ENCODE measurements around the gene PRC1.
"Not testable (repeated sequence)": the region's sequence is repeated elsewhere in the genome, so short reads cannot be mapped to it uniquely, and the experiment has no call there.

The PRC1 gene

GRCh38 chr15:91021516-91022074 is 27.3 kb upstream of the PRC1 start:
- H3K27me3 ChIP-seq (ENCODE audit: control insufficient read depth, insufficient read depth, low read length) = no peaks in the 10 kb centered on the region
- no peaks in the 10 kb centered on the region for H3K36me3 ChIP-seq (ENCODE audit: insufficient read depth, low read length)
- H3K4me2 ChIP-seq (ENCODE audit: low read length) = peak overlapping the region; percentile 90
- peak overlapping the region; percentile 95 for H3K9ac ChIP-seq (ENCODE audit: low read depth, low read length)
- peak overlapping the region; percentile 96 for H3K4me3 ChIP-seq (ENCODE audit: low read length)
- no peaks in the 10 kb centered on the region for H3K9me3 ChIP-seq (replicated peaks; ENCODE audit: low read length)
- peaks cover 13% of the 10 kb centered on the region for H3K4me1 ChIP-seq (ENCODE audit: control insufficient read depth, insufficient read depth, low read length)

- Histone ChIP-seq H3K9me3 (replicated peaks; ENCODE audit: low read length) (no peaks in the 10 kb centered on the region), H3K4me1 (ENCODE audit: control insufficient read depth, insufficient read depth, low read length) (peaks cover 13% of the 10 kb centered on the region), H3K9ac (ENCODE audit: low read depth, low read length) (no peak overlapping the region), H3K36me3 (ENCODE audit: insufficient read depth, low read length) (peaks cover 9% of the 10 kb centered on the region), H3K4me3 (ENCODE audit: low read length) (no peak overlapping the region), H3K4me2 (ENCODE audit: low read length) (no peak overlapping the region), H3K27me3 (ENCODE audit: control insufficient read depth, insufficient read depth, low read length) (no peaks in the 10 kb centered on the region)
Measured at GRCh38 chr15:91018158-91018557, 23.8 kb upstream of the PRC1 start.

- Histone ChIP-seq H3K9me3 (replicated peaks; ENCODE audit: low read length) (no peaks in the 10 kb centered on the region), H3K36me3 (ENCODE audit: insufficient read depth, low read length) (peaks cover 10% of the 10 kb centered on the region), H3K4me2 (ENCODE audit: low read length) (no peak overlapping the region), H3K4me3 (ENCODE audit: low read length) (no peak overlapping the region), H3K9ac (ENCODE audit: low read depth, low read length) (no peak overlapping the region), H3K4me1 (ENCODE audit: control insufficient read depth, insufficient read depth, low read length) (peaks cover 9% of the 10 kb centered on the region), H3K27me3 (ENCODE audit: control insufficient read depth, insufficient read depth, low read length) (no peaks in the 10 kb centered on the region)
Measured at GRCh38 chr15:91017716-91018115, 23.4 kb upstream of the PRC1 start.

GRCh38 chr15:91013701-91014100 is 19.4 kb upstream of the PRC1 start:
- H3K27me3 ChIP-seq (ENCODE audit: control insufficient read depth, insufficient read depth, low read length); H3K4me2 ChIP-seq (ENCODE audit: low read length); H3K4me3 ChIP-seq (ENCODE audit: low read length); H3K4me1 ChIP-seq (ENCODE audit: control insufficient read depth, insufficient read depth, low read length); H3K9ac ChIP-seq (ENCODE audit: low read depth, low read length); H3K9me3 ChIP-seq (replicated peaks; ENCODE audit: low read length): not testable (repeated sequence)
- peaks cover 20% of the 10 kb centered on the region for H3K36me3 ChIP-seq (ENCODE audit: insufficient read depth, low read length)

- H3K27me3 ChIP-seq (ENCODE audit: control insufficient read depth, insufficient read depth, low read length) = no peaks in the 10 kb centered on the region
- no peak overlapping the region for H3K4me2 ChIP-seq (ENCODE audit: low read length)
- H3K9me3 ChIP-seq (replicated peaks; ENCODE audit: low read length) = no peaks in the 10 kb centered on the region
- peaks cover 50% of the 10 kb centered on the region for H3K36me3 ChIP-seq (ENCODE audit: insufficient read depth, low read length)
- H3K9ac ChIP-seq (ENCODE audit: low read depth, low read length) = no peak overlapping the region
- no peak overlapping the region for H3K4me3 ChIP-seq (ENCODE audit: low read length)
- no peaks in the 10 kb centered on the region for H3K4me1 ChIP-seq (ENCODE audit: control insufficient read depth, insufficient read depth, low read length)
Measured at GRCh38 chr15:91007266-91007665, 12.9 kb upstream of the PRC1 start.

- Histone ChIP-seq H3K4me1 (ENCODE audit: control insufficient read depth, insufficient read depth, low read length) (no peaks in the 10 kb centered on the region), H3K27me3 (ENCODE audit: control insufficient read depth, insufficient read depth, low read length) (no peaks in the 10 kb centered on the region), H3K9ac (ENCODE audit: low read depth, low read length) (no peak overlapping the region), H3K9me3 (replicated peaks; ENCODE audit: low read length) (no peaks in the 10 kb centered on the region), H3K4me3 (ENCODE audit: low read length) (no peak overlapping the region), H3K36me3 (ENCODE audit: insufficient read depth, low read length) (peaks cover 65% of the 10 kb centered on the region), H3K4me2 (ENCODE audit: low read length) (no peak overlapping the region)
Measured at GRCh38 chr15:91001209-91001608, 6.9 kb upstream of the PRC1 start.

- Histone ChIP-seq H3K36me3 (ENCODE audit: insufficient read depth, low read length) (peaks cover 49% of the 10 kb centered on the region), H3K9me3 (replicated peaks; ENCODE audit: low read length) (no peaks in the 10 kb centered on the region)
Measured at GRCh38 chr15:90998737-90999136, 4.4 kb upstream of the PRC1 start.

GRCh38 chr15:90994059-90994416 is 297 bp downstream of the PRC1 start:
- H3K4me2 ChIP-seq (ENCODE audit: low read length) = peak overlapping the region; percentile 76
- H3K9ac ChIP-seq (ENCODE audit: low read depth, low read length) = peak overlapping the region; percentile 84
- H3K4me1 ChIP-seq (ENCODE audit: control insufficient read depth, insufficient read depth, low read length) = no peaks in the 10 kb centered on the region
- no peaks in the 10 kb centered on the region for H3K27me3 ChIP-seq (ENCODE audit: control insufficient read depth, insufficient read depth, low read length)
- H3K4me3 ChIP-seq (ENCODE audit: low read length) = peak overlapping the region; percentile 95
- H3K9me3 ChIP-seq (replicated peaks; ENCODE audit: low read length) = no peaks in the 10 kb centered on the region
- peaks cover 16% of the 10 kb centered on the region for H3K36me3 ChIP-seq (ENCODE audit: insufficient read depth, low read length)

More at GRCh38 chr15:90998737-90999136, 4.4 kb upstream of the PRC1 start:
- Histone ChIP-seq H3K4me1 (ENCODE audit: control insufficient read depth, insufficient read depth, low read length) (no peaks in the 10 kb centered on the region), H3K4me2 (ENCODE audit: low read length) (no peak overlapping the region), H3K27me3 (ENCODE audit: control insufficient read depth, insufficient read depth, low read length) (no peaks in the 10 kb centered on the region), H3K9ac (ENCODE audit: low read depth, low read length) (no peak overlapping the region), H3K4me3 (ENCODE audit: low read length) (no peak overlapping the region)

- H3K9ac ChIP-seq (ENCODE audit: low read depth, low read length) = no peak overlapping the region
Measured at GRCh38 chr15:90991587-90992285, 2.6 kb downstream of the PRC1 start.

GRCh38 chr15:90990446-90990845 is 3.9 kb downstream of the PRC1 start:
- H3K36me3 ChIP-seq (ENCODE audit: insufficient read depth, low read length) = no peaks in the 10 kb centered on the region
- H3K4me3 ChIP-seq (ENCODE audit: low read length) = no peak overlapping the region
- peaks cover 12% of the 10 kb centered on the region for H3K4me1 ChIP-seq (ENCODE audit: control insufficient read depth, insufficient read depth, low read length)
- H3K9me3 ChIP-seq (replicated peaks; ENCODE audit: low read length) = no peaks in the 10 kb centered on the region
- no peak overlapping the region for H3K9ac ChIP-seq (ENCODE audit: low read depth, low read length)
- no peak overlapping the region for H3K4me2 ChIP-seq (ENCODE audit: low read length)
- H3K27me3 ChIP-seq (ENCODE audit: control insufficient read depth, insufficient read depth, low read length) = no peaks in the 10 kb centered on the region

More at GRCh38 chr15:90991587-90992285, 2.6 kb downstream of the PRC1 start:
- H3K4me2 ChIP-seq (ENCODE audit: low read length) = peak overlapping the region; percentile 42
- H3K36me3 ChIP-seq (ENCODE audit: insufficient read depth, low read length) = no peaks in the 10 kb centered on the region
- no peaks in the 10 kb centered on the region for H3K9me3 ChIP-seq (replicated peaks; ENCODE audit: low read length)
- peaks cover 12% of the 10 kb centered on the region for H3K4me1 ChIP-seq (ENCODE audit: control insufficient read depth, insufficient read depth, low read length)
- H3K4me3 ChIP-seq (ENCODE audit: low read length) = no peak overlapping the region
- no peaks in the 10 kb centered on the region for H3K27me3 ChIP-seq (ENCODE audit: control insufficient read depth, insufficient read depth, low read length)

GRCh38 chr15:90989040-90989768 is 5.1 kb downstream of the PRC1 start:
- Histone ChIP-seq H3K4me2 (ENCODE audit: low read length) (no peak overlapping the region), H3K27me3 (ENCODE audit: control insufficient read depth, insufficient read depth, low read length) (no peaks in the 10 kb centered on the region), H3K9me3 (replicated peaks; ENCODE audit: low read length) (no peaks in the 10 kb centered on the region), H3K4me1 (ENCODE audit: control insufficient read depth, insufficient read depth, low read length) (peaks cover 12% of the 10 kb centered on the region), H3K36me3 (ENCODE audit: insufficient read depth, low read length) (no peaks in the 10 kb centered on the region), H3K9ac (ENCODE audit: low read depth, low read length) (no peak overlapping the region), H3K4me3 (ENCODE audit: low read length) (no peak overlapping the region)

Data from skeletal muscle satellite cell (primary cell).